ENCODE measurements around the gene HECW1.

DNA sequence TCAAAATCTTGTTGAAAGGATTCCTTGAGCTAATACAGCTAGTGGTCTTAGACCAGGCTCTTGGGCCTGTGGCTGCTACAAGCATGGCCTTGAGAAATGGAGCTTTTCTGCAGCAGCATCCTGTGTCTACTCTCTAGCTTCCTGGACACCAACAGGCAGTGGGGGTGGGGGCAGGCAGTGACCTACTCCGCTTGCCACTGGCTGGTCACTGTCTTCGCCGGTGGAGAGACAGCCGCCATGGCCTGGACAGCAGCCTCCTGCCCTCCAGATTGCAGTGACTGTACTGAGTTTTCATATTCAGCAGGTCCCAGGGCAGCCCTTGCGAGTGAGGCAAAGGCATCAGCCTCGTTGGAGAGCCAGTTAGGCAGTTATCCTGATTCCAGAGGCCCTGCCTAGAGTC, 204.6 kb downstream of the HECW1 start:
- TF ChIP-seq, protein P1, sequence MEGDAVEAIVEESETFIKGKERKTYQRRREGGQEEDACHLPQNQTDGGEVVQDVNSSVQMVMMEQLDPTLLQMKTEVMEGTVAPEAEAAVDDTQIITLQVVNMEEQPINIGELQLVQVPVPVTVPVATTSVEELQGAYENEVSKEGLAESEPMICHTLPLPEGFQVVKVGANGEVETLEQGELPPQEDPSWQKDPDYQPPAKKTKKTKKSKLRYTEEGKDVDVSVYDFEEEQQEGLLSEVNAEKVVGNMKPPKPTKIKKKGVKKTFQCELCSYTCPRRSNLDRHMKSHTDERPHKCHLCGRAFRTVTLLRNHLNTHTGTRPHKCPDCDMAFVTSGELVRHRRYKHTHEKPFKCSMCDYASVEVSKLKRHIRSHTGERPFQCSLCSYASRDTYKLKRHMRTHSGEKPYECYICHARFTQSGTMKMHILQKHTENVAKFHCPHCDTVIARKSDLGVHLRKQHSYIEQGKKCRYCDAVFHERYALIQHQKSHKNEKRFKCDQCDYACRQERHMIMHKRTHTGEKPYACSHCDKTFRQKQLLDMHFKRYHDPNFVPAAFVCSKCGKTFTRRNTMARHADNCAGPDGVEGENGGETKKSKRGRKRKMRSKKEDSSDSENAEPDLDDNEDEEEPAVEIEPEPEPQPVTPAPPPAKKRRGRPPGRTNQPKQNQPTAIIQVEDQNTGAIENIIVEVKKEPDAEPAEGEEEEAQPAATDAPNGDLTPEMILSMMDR (IDR thresholded peaks at IDR 0.05): no peak
- TF ChIP-seq POLR2AphosphoS5 (IDR thresholded peaks at IDR 0.05): no peak

Data from esophagus muscularis mucosa (tissue), 3 donors.